GM23338 (cell line): ENCODE results near the gene BCAM. TPM values are rescaled to one million over a fixed set of nuclear protein-coding genes. Genes with fewer than 3 reads are reported as not detected.

Source experiments
- ATAC-seq: fragments of 200-7000 bp; cut with Tn5 transposase; 3 replicates; pipeline ENCODE4 v1.9.1; 2020
- DNase-seq: peaks from one replicate; pipeline ENCODE4 v3.0.0-alpha.2; 2015; ENCODE audit warnings: low spot score
- H2AFZ ChIP-seq: fragments of 200-600 bp; sonication (generic); 2 replicates; pipeline ENCODE4 v1.8.0; 2016; ENCODE audit warnings: antibody characterized with exemption, mild to moderate bottlenecking, moderate library complexity
- H3F3A ChIP-seq: fragments of 200-600 bp; sonication (generic); replicated peaks from 2 replicates; pipeline ENCODE4 v1.8.0; 2017; ENCODE audit warnings: antibody characterized with exemption, mixed run types, low read depth
- H3K27ac ChIP-seq: fragments of 200-600 bp; sonication (generic); 2 replicates; pipeline ENCODE4 v1.6.1; 2016; ENCODE audit warnings: low read depth
- H3K27me3 ChIP-seq: fragments of 200-600 bp; sonication (generic); 2 replicates; pipeline ENCODE4 v1.8.0; 2016; ENCODE audit warnings: mild to moderate bottlenecking, mixed run types, moderate library complexity; ENCODE audit not compliant: insufficient read depth
- H3K36me3 ChIP-seq: fragments of 200-600 bp; sonication (generic); 2 replicates; pipeline ENCODE4 v1.8.0; 2016; ENCODE audit warnings: mild to moderate bottlenecking; ENCODE audit not compliant: insufficient read depth
- H3K4me1 ChIP-seq: fragments of 200-600 bp; sonication (generic); 2 replicates; pipeline ENCODE4 v1.8.0; 2016; ENCODE audit warnings: mild to moderate bottlenecking, moderate library complexity; ENCODE audit not compliant: insufficient read depth
- H3K4me2 ChIP-seq: fragments of 200-600 bp; sonication (generic); 2 replicates; pipeline ENCODE4 v1.7.1; 2017; ENCODE audit warnings: mixed run types
- H3K4me3 ChIP-seq: fragments of 200-600 bp; sonication (generic); 2 replicates; pipeline ENCODE4 v1.6.1; 2016; ENCODE audit warnings: mixed run types
- H3K79me2 ChIP-seq: fragments of 200-600 bp; sonication (generic); replicated peaks from 2 replicates; pipeline ENCODE4 v1.8.0; 2017; ENCODE audit warnings: mild to moderate bottlenecking; ENCODE audit not compliant: insufficient read depth
- H3K9me2 ChIP-seq: fragments of 200-600 bp; sonication (generic); 2 replicates; pipeline ENCODE4 v1.8.0; 2017; ENCODE audit not compliant: insufficient read depth
- H4K20me1 ChIP-seq: fragments of 200-600 bp; sonication (generic); replicated peaks from 2 replicates; pipeline ENCODE4 v1.8.0; 2017; ENCODE audit warnings: mild to moderate bottlenecking; ENCODE audit not compliant: insufficient read depth
- H3K27ac Mint-ChIP-seq: 2 replicates; pipeline ENCODE4 v1.8.0; 2020; ENCODE audit warnings: inconsistent platforms, mild to moderate bottlenecking, moderate library complexity, mixed read lengths
- H3K27me3 Mint-ChIP-seq: 3 replicates; pipeline ENCODE4 v1.8.0; 2022; ENCODE audit warnings: low read depth, mild to moderate bottlenecking, moderate library complexity, mixed read lengths, inconsistent platforms; ENCODE audit not compliant: insufficient read depth, poor library complexity
- H3K36me3 Mint-ChIP-seq: 3 replicates; pipeline ENCODE4 v1.8.0; 2021; ENCODE audit warnings: low read depth, mild to moderate bottlenecking, inconsistent platforms, moderate library complexity, mixed read lengths
- H3K4me1 Mint-ChIP-seq: 3 replicates; pipeline ENCODE4 v1.8.0; 2020; ENCODE audit warnings: mild to moderate bottlenecking, inconsistent platforms, mixed read lengths
- H3K4me3 Mint-ChIP-seq: 3 replicates; pipeline ENCODE4 v1.8.0; 2021; ENCODE audit warnings: moderate library complexity, mild to moderate bottlenecking, inconsistent platforms, mixed read lengths
- H3K9me3 Mint-ChIP-seq: 3 replicates; pipeline ENCODE4 v1.8.0; 2020; ENCODE audit warnings: moderate library complexity, mild to moderate bottlenecking, inconsistent platforms, mixed read lengths
- CREB1 ChIP-seq: fragments of 250-450 bp; sonication (Bioruptor Pico); IDR thresholded peaks from 2 replicates; pipeline ENCODE4 v1.5.0; 2020; ENCODE audit warnings: low read depth, mild to moderate bottlenecking, moderate library complexity
- EZH2 ChIP-seq: fragments of 200-600 bp; sonication (generic); IDR thresholded peaks from one replicate; pipeline ENCODE4 v1.8.0; 2017; ENCODE audit warnings: antibody characterized with exemption, mild to moderate bottlenecking, low read depth; ENCODE audit not compliant: unreplicated experiment
- EZH2phosphoT487 ChIP-seq: fragments of 200-600 bp; sonication (generic); IDR thresholded peaks from one replicate; pipeline ENCODE4 v1.8.1; 2018; ENCODE audit warnings: antibody characterized with exemption; ENCODE audit not compliant: unreplicated experiment
- JUNB ChIP-seq: IDR thresholded peaks from one replicate; pipeline ENCODE4 v1.6.1; 2016; ENCODE audit warnings: antibody characterized with exemption; ENCODE audit not compliant: unreplicated experiment
- NANOG ChIP-seq: IDR thresholded peaks from 2 replicates; pipeline ENCODE4 v1.6.1; 2016; ENCODE audit warnings: antibody characterized with exemption, borderline replicate concordance
- POLR2AphosphoS5 ChIP-seq: IDR thresholded peaks from 2 replicates; pipeline ENCODE4 v1.6.1; 2016; ENCODE audit warnings: antibody characterized with exemption, low read depth
- STAT1 ChIP-seq: IDR thresholded peaks from one replicate; pipeline ENCODE4 v1.6.1; 2016; ENCODE audit warnings: antibody characterized with exemption; ENCODE audit not compliant: unreplicated experiment
- ZNF114 ChIP-seq: fragments of 250-450 bp; sonication (Bioruptor Pico); IDR thresholded peaks from 2 replicates; pipeline ENCODE4 v1.5.0; 2020; ENCODE audit warnings: mild to moderate bottlenecking, moderate library complexity
- ZNF331 ChIP-seq: fragments of 250-450 bp; sonication (Bioruptor Pico); IDR thresholded peaks from 2 replicates; pipeline ENCODE4 v1.5.0; 2020; ENCODE audit warnings: low read depth, mild to moderate bottlenecking, moderate library complexity
- ZNF462 ChIP-seq: fragments of 250-450 bp; sonication (Bioruptor Pico); IDR thresholded peaks from 2 replicates; pipeline ENCODE4 v1.5.0; 2020; ENCODE audit warnings: mild to moderate bottlenecking, moderate library complexity
- polyA plus RNA-seq: library from polyadenylated mRNA; unstranded; fragments of >200 nt; fragmentation: Nextera tagmentation; extraction: Ambion mirVana; gene quantifications from 2 replicates; pipeline ENCODE4 v1.2.1, GENCODE V29; 2016
- total RNA-seq: library from RNA; depleted of rRNA; stranded (reverse); fragments of >200 nt; shearing (Covaris generic); gene quantifications from 2 replicates; pipeline ENCODE4 v1.2.3, GENCODE V29; 2014
- TF ChIP-seq, protein P1 (sequence below): IDR thresholded peaks from 2 replicates; pipeline ENCODE4 v1.6.1; 2016; ENCODE audit warnings: antibody characterized with exemption
- TF ChIP-seq, protein P2 (sequence below), 2 experiments: fragments of 200-600 bp in 1 of 2; sonication (generic) in 1 of 2; conservative IDR thresholded peaks; 2 replicates each; pipeline versions ENCODE4 v1.5.1 to v1.6.1; 2016 to 2017; ENCODE audit warnings: antibody characterized with exemption in 2 of 2, low read depth in 2 of 2, mild to moderate bottlenecking in 2 of 2, moderate library complexity in 1 of 2
- TF ChIP-seq, protein P3 (sequence below): IDR thresholded peaks from one replicate; pipeline ENCODE4 v1.6.1; 2018; ENCODE audit warnings: antibody characterized with exemption; ENCODE audit not compliant: unreplicated experiment

BCAM gene
- total and polyA plus RNA-seq, 2 experiments from 2014 or later = 33.3 to 100 TPM

- H3F3A ChIP-seq = no peaks in the 10 kb centered on the region
- no peaks in the 10 kb centered on the region; the same call in 2 of the 3 replicates for H3K4me1 Mint-ChIP-seq
- no peak for ATAC-seq
- no peaks in the 10 kb centered on the region for H3K9me2 ChIP-seq
- H3K36me3 Mint-ChIP-seq = peaks cover 15% of the 10 kb centered on the region; the same call in 2 of the 3 replicates
- H4K20me1 ChIP-seq = 0 out of 2 replicates have a peak, but pooled peaks cover 3% of the 10 kb centered on the region
- H3K4me1 ChIP-seq = no peaks in the 10 kb centered on the region; the same call in 1 of the 2 replicates
- no peak overlapping the region for H3K4me2 ChIP-seq
- H3K79me2 ChIP-seq = no peaks in the 10 kb centered on the region
- no peak overlapping the region for H2AFZ ChIP-seq
- peaks cover 59% of the 10 kb centered on the region for H3K27me3 ChIP-seq
- no peaks in the 10 kb centered on the region for H3K36me3 ChIP-seq
- H3K4me3 ChIP-seq = no peak overlapping the region
- no peaks in the 10 kb centered on the region for H3K9me3 Mint-ChIP-seq
- peaks cover 35% of the 10 kb centered on the region for H3K27me3 Mint-ChIP-seq
- no peak for DNase-seq
- H3K27ac Mint-ChIP-seq = no peak overlapping the region
- no peak overlapping the region for H3K27ac ChIP-seq
- TF ChIP-seq ZNF462 (CRISPR knock-in tag) = no peak
- TF ChIP-seq CREB1 (CRISPR knock-in tag) = no peak
- no peak for TF ChIP-seq NANOG
- no peak for TF ChIP-seq EZH2
- TF ChIP-seq, protein P1, sequence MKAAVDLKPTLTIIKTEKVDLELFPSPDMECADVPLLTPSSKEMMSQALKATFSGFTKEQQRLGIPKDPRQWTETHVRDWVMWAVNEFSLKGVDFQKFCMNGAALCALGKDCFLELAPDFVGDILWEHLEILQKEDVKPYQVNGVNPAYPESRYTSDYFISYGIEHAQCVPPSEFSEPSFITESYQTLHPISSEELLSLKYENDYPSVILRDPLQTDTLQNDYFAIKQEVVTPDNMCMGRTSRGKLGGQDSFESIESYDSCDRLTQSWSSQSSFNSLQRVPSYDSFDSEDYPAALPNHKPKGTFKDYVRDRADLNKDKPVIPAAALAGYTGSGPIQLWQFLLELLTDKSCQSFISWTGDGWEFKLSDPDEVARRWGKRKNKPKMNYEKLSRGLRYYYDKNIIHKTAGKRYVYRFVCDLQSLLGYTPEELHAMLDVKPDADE = no peak
- TF ChIP-seq EZH2phosphoT487 = no peak
- TF ChIP-seq STAT1 = no peak
- TF ChIP-seq ZNF331 = no peak
- TF ChIP-seq, protein P2, sequence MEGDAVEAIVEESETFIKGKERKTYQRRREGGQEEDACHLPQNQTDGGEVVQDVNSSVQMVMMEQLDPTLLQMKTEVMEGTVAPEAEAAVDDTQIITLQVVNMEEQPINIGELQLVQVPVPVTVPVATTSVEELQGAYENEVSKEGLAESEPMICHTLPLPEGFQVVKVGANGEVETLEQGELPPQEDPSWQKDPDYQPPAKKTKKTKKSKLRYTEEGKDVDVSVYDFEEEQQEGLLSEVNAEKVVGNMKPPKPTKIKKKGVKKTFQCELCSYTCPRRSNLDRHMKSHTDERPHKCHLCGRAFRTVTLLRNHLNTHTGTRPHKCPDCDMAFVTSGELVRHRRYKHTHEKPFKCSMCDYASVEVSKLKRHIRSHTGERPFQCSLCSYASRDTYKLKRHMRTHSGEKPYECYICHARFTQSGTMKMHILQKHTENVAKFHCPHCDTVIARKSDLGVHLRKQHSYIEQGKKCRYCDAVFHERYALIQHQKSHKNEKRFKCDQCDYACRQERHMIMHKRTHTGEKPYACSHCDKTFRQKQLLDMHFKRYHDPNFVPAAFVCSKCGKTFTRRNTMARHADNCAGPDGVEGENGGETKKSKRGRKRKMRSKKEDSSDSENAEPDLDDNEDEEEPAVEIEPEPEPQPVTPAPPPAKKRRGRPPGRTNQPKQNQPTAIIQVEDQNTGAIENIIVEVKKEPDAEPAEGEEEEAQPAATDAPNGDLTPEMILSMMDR (conservative IDR thresholded peaks at IDR 0.05; ENCODE audit: low read depth in 2 of 2) = no peak
- no peak for TF ChIP-seq POLR2AphosphoS5
- TF ChIP-seq ZNF114 (CRISPR knock-in tag) = no peak
- TF ChIP-seq, protein P3, sequence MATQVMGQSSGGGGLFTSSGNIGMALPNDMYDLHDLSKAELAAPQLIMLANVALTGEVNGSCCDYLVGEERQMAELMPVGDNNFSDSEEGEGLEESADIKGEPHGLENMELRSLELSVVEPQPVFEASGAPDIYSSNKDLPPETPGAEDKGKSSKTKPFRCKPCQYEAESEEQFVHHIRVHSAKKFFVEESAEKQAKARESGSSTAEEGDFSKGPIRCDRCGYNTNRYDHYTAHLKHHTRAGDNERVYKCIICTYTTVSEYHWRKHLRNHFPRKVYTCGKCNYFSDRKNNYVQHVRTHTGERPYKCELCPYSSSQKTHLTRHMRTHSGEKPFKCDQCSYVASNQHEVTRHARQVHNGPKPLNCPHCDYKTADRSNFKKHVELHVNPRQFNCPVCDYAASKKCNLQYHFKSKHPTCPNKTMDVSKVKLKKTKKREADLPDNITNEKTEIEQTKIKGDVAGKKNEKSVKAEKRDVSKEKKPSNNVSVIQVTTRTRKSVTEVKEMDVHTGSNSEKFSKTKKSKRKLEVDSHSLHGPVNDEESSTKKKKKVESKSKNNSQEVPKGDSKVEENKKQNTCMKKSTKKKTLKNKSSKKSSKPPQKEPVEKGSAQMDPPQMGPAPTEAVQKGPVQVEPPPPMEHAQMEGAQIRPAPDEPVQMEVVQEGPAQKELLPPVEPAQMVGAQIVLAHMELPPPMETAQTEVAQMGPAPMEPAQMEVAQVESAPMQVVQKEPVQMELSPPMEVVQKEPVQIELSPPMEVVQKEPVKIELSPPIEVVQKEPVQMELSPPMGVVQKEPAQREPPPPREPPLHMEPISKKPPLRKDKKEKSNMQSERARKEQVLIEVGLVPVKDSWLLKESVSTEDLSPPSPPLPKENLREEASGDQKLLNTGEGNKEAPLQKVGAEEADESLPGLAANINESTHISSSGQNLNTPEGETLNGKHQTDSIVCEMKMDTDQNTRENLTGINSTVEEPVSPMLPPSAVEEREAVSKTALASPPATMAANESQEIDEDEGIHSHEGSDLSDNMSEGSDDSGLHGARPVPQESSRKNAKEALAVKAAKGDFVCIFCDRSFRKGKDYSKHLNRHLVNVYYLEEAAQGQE = no peak
- no peak for TF ChIP-seq JUNB
- H3K4me3 Mint-ChIP-seq = no peak overlapping the region; the same call in 2 of the 3 replicates
These were observed 14.4 kb downstream of the BCAM start for GRCh38 chr19:44823373-44823698.
